DMS53 treated with DMSO at 0.1 percent for 48 hours (cell line): ENCODE measurements around the gene SLC26A9.

Experiments
- DNase-seq: peaks from one replicate; lab custom pipeline; 2025; ENCODE audit not compliant: unreplicated experiment; lab: John Stamatoyannopoulos, UW

The SLC26A9 gene

DNA sequence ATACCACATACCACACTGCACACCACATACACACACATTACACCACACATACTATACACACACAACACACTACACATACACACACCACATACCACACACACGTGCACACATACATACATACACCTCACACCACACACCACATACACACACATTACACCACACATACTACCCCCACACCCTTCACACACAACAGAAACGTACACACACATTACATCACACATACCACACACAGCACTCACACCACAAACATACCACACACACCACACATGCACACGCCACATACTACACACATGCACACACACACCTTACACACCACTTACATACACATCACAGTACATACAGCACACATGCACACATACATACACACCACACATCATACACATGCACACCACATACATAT is 31.5 kb upstream of the SLC26A9 start:
- no peak for DNase-seq

DNA sequence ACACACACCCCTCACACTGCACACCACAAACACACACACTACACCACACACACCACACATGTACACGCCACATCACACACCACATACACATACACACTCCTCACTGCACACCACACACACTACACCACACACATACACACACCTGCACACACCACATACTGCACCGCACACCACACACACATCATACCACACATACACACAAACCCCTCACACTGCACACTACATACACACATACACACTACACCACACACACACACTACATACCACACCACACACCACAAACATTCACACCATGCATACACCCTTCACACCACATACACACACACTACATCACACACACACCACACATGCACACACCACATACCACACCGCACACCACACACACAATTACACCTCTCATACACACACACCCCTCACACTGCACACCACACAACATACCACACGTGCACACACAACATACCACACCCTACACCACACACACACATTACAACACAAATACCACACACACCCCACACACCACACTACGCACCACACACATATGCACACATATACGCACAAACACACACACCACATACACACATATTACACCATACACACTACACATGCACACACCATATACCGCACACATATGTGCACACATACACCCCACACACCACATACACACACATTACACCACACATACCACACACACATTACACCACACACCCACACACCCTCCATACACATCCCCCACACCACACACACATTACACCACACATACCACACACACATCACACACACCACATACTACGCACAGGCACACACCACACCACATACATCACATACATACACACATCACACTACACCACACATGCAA is 30.3 kb upstream of the SLC26A9 start:
- DNase-seq: no peak

DNA sequence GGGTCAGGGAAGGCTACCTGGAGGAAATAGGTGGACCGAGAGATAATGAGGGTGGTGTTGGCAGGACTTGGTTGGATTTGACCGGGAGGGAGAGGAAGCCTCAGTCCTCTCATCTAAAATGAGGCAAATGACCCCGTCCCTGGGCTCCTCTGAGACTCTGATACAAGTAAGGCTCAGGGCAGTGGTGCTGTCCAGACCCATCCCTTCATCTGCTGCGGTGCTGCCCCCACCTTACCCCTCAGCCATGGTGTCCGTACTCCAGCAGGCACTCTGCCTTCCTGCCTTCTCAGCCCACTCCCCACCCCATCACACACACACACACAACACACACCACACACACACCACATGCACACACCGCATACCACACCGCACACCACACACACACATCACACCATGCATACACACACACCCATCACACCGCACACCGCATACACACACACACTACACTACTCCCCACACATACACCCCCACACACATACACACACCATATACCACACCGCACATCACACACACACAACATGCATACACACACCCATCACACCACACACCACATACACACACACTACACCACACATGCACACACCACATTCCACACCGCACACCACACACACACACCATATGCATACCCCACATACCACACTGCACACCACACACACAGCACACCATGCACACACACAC is 29.4 kb upstream of the SLC26A9 start:
- no peak for DNase-seq

DNA sequence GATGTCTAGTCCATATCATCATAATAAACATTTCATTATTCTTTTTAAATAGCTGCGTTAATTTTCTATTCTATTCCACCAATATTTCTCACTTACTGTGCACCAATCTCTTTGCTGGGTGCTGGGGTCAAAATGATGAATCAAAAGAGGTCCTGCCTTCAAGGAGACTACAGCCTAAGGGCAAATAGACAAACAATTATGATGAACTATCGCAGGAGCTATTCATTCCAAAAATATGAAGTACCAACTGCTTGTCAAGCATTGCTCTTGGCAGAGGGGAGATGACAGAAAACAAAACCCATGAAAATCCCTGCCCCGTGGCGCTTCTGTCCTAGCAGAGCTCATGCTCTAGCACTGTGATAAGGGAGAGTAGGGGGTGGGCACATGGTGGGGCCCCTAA is 28.8 kb upstream of the SLC26A9 start:
- DNase-seq: no peak

DNA sequence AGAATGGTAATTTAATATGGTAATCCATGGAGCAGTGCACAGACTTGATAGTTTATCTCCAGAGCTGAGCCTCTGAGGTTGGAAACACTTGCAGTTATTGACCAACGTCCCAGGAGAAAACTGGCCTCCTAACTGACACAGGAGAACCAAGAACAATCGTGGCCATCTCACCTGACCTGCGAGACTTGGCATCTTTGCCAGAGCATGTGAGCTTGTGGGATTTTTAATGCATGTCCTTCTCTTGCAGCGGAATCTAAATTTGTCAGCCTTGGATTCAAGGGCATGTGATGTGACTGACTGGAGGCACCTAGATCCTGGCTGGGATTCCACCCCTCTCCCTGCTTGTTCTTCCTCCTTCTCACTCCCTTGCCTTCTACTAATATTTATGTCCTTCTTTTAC is 27.8 kb upstream of the SLC26A9 start:
- no peak for DNase-seq

DNA sequence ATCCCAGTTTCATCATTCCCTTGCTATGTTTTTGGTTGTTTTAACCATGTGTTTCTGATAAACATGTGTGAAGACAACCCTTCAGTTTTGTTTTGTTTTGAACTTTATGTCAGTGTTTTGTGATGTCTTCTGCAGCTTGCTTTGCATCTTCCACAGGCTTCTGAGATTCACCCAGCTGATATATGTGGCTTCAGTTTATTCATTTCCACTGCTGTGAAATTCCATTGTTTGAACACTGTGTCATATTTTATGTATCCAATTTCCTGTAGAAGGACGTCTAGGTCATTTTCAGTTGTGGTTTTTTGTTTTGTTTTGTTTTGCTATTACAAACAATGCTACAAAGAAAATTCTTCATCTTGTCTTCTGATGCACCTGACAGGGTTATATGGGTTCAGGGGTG is 27.2 kb upstream of the SLC26A9 start:
- peak; percentile 55 for DNase-seq

DNA sequence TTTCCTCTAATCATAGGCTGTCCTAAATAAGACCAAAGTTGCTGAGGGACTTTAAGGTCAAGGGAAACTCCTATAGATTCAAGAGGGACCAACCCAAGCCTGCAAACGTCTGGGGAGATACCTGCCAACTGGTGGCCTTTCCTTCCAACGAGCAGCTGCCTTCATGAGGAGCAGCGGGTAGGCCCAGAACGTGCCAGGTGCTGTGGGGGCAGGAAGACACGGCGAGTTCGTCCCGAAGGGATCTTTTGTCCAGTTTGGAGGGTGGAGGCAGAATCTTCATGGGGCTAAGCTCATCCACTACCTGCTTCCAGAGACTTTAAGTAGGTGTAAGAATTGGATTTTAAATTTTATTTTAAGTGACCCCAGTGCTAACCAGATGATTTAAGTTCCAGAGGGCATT is 26.0 kb upstream of the SLC26A9 start:
- DNase-seq: no peak

DNA sequence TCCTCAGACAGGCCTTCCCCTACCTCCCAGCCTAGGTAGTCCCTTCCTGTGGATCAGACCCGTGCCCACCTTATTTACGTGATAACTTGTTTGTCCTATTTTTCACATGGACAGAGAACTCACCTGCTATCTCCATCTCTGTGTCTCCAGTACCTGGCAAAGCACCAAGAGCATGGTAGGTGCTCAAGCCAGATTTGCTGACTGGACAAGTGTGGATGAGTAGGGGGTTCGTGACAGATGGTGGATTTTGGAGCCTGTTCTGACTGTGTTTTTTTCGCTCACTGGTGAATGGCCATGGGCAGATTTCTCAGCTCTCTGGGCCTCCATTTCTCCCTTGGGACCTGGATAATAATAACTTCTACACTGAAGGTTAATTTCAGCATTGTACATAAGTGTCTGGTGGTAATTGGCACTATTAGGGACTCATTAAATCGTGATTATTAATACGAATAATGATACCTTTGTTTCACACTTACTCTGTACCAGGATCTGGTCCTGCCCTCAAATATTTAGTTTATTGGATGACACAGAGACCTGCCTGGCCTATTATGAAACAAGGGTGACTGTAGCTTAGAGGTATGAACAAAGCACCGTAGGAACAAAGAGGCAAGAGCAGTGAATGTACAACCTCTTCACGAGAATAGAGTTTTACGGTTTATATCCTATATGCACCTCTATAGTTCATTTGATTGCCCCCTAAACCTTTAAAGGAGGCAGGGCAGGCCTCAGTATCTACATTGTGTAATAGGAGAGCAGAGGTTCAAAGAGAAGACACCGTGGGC is 24.5 kb upstream of the SLC26A9 start:
- DNase-seq: no peak

DNA sequence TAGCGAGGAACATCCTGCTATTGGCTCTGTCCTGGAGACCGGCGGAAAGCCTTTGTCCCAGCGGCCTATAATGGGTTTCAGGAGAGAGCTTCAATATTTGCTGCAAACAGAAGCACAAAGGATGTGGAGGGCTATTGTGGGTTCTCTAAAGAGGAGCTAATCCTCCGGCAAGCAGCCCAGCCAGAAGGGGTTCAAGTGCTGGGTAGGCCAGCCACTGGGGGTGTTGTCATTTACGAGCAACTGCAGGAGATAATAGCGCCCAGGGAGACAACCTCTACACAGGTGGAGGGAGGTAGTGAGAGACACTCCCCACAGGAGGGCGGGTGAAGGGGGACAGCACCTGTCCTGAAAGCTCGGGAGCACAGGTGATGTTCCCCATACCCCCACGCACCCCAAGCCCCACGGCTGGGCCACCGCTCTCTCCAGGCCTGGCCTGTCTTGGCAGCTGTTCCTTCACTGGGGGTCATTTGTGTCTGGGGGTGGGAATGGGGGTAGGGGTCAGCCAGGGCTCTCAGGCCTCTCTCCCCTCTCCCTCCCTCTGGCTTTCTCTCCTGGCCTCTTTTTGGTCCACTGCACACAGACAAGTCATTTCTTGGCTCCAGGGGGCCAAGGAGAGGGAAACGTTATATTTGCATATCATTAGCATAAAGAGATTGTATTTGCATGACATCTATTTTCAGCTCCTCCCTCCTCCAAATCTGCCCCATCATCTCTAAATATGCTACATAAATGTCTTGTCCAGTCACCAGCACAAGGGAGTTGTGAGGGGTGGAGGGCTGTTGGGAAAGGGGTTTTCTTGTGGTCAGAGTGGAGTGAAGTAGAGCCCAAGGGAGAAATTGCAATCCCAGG is 22.0 kb upstream of the SLC26A9 start:
- DNase-seq: peak; percentile 98

DNA sequence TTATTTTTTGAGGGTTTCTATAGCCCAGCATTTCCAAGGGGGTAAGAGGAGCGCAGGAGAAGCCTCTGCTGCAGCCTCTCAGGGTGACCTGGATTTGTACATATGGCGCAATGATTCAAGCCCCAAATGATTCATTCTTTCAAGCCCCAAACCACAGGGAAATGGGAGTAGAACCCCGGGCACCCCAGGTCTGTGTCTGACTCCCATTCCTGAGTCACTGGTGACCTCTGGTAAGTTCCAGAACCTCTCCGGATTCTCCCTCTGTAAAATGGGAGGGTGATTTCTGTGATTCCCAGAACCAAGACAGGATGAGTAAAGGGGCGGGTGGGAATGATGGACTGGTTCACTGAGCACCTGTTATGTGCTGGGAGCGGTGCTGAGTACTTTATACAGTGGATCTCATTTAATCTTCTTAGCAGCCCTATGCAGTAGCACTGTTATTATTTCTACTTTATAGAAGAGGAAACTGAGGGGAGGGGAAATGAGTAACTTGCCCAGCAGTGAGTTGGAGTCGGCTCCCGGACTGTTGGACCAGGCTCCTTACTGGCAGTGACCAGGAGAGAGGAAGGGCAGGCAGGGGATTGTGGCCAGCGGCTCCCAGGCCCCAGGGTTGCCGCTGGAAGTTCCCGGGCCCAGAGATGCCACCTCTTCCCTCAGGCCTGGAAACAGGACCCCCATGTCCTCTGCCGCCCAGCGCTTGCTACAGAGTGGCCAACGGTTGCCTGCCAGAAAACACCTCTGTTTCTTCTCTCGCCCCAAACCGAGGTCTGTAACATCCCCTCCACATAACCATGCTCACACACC is 20.3 kb upstream of the SLC26A9 start:
- DNase-seq: no peak

DNA sequence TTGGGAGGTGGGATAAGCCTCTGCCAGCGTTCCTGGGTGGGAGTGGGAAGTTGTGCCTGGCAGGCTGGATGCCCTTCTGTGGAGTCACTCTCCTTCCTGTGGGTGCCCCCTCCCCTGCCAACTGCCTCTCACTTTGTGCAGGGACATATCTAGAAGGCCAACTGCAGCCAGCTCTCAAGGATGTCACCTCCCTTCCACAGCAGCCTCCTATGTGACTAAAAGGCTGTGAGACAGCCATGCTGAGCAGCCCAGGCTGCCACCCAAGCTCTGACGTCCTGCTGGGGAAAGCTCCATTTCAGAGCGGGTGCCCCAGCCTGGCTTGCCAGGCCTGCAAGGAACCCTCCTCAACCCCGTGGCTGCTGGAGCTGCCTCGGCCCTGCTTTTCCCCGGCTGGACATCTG is 19.6 kb upstream of the SLC26A9 start:
- DNase-seq: no peak

DNA sequence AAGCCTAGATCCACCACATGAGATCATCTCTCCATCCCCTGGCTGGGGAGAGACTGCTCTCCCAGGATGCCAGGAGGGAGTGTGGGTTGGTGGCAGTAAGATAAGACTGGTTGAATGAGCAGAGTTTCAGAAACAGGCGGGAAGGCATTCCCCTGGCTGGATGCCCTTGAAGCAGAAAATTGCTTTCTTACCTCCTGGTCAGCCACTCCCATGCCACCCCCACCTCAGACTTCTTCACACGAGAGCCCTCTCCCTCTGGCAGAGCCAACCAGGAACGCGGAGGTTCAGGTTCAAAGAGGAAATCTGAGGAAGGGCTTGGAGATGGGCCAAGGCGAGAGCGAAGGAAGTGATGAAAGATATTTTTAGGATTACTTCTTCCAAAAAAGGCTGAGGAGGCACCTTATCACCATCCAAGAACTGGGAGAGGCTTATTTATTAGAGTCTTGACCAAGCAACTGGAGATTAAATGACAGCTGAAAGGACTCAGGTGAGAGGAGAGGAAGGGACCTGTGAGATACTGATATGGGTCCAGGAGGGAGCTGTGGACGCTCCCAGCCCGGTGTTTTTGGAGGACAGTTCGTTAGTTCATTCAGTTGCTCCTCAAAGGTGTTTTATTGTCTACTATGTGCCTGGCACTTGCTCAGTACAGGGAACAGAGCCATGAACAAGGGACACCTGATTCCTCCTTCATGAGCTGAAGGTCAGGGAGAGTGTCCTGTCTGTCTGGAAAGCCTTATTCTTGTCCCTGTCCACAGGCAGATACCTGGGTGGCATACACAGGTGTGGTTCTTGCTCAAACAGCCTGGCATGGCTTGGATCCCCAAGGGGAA is 18.9 kb upstream of the SLC26A9 start:
- no peak for DNase-seq

DNA sequence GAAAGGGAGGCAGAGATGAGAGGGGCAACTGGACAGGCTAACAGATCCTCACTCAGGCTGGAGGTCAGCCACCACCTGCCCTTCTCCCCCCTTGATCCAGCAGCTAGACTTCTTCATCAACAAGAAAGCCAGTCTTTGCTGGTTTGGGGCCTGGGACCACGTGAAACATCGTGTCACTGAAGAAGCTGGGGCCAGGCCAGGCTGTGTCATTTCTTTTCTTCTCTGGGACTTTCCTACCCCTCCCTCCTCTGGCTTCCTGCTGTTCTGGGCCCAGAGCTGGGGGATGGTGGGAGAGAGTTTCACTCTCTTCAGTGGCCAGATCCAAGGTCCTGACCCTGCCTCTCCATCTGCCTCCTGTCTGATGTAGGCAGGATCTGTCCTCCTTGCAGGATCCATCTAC is 18.1 kb upstream of the SLC26A9 start:
- no peak for DNase-seq

DNA sequence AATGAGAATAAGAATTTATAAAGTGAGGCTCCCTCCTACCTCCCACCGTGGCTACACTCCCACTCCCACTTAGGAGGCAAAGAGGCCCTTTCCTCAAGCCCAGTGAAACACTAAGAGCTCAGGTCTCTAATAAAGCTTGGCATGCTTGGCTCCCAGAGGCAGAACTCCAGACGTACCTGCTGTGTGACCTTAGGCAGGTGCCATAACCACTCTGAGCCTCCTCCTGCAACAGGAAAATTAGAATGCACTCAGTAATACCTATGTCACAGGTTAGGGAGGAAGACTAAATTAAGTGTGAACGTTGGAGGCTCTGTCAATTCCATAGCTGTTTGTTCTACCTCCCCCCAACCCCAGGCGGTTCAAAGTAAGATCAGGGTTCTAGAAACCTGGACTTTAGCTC is 16.5 kb upstream of the SLC26A9 start:
- no peak for DNase-seq

DNA sequence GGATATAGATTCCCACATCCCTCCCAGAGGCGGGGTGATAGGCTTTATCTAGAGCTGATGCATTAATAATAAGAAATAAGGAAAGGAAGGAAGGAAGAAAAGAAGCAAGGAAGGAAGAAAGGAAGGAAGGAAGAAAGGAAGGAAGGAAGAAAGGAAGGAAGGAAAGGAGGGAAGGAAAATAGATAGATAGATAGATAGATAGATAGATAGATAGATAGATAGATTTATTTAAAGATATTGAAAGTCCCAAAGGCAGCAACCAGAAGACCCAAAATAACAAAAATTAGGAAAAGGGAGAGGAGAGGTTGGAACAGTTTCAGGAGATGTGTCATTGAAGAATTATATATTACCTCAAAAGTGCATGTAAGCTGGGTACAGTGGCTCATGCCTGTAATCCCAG is 12.2 kb upstream of the SLC26A9 start:
- DNase-seq: no peak

DNA sequence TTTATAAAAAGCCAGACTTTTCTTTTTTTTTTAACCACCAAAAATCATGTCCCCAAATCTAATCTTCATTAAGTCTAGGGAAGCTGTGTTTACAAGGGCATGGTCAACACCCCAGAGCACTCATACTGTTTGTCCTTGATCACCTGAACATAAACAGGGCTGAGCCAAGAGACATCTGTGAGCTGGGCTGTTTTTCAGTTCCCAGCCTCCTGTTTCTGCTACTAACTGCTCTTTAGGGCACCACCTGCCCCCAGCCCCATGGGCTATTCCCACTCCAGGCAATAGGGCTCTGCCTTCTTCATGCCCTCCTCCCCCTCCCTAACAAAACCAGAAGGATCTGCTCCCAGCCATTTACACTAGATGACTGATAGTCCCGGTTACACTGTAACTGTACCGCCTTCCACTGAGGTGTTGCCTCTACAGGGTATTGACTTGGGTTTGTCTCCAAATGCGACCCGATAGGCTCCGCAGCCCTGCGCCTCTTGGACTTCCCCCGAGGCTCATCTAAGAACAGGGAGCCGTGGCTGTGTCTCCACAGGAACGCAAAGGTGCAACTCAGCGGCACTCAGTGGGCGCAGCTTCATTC is 11.7 kb upstream of the SLC26A9 start:
- peak; percentile 80 for DNase-seq

DNA sequence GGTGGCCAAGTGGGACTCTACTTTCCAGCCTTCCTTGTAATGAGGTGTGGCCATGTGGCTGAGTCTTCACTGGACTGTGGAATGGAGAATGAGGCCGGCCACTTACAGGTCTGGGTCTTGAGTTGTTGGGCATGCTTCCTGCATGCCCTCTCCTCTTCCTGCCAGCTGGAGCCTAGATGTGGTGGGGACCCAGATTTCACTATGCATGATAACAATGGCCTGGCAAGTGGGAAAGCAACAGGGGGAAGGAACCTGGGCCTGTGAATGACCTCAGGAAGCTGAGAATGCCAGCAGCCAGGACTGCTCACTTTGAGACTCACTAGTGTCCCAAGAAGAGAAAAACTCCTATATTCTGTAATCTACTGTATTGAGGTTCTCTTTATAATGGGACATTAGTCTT is 8.5 kb upstream of the SLC26A9 start:
- no peak for DNase-seq

DNA sequence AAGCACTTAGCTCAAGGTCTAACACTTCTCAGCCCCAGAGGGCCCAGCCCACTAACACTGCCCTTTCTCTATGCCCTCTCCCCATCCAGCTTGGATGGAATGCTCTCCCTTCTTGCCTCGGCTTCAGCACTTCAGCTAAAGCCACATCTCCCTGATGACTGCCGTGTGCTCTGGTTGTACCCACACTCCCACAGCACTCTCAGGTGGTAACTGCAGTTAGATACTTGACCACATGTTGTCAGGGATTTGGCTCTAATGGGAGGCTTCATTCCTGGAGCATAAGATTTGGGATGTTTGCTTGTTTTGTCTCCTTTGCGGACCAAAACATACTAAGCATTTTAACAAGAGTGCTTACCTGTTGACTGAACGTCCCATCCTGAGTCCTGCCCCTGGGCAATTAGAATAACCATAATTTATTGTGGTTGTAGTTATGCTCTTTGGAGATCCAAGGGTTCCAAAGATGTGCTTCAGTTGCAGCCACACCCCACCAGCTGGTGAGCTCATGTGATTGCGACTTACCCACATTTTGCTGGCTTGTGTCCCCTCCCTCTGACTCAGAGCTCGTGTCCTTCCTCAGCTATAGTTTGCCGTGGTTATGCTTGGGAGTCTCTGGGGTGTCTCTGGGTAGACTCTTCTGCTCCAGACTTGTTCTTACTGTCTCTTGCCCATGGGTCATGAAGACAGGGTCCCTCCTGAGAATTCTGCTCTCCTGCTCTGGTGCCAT is 7.7 kb upstream of the SLC26A9 start:
- no peak for DNase-seq
